Mucosa of descending colon (tissue), 3 donors: ENCODE results near the gene DENND1B. TPM values are rescaled to one million over a fixed set of nuclear protein-coding genes. Genes with fewer than 3 reads are reported as not detected.

ENCODE experiments used
- ATAC-seq: fragments of 200-7000 bp; cut with Tn5 transposase; one replicate; pipeline ENCODE4 v1.9.1; 2020; ENCODE audit warnings: mild to moderate bottlenecking, moderate library complexity
- DNase-seq, 3 donors: peaks; one replicate each; pipeline ENCODE4 v3.0.0-alpha.2; 2020
- H3K36me3 ChIP-seq: fragments of 200-600 bp; one replicate; pipeline ENCODE4 v1.8.0; 2021; ENCODE audit warnings: low read depth, mild to moderate bottlenecking
- H3K4me1 ChIP-seq: fragments of 200-600 bp; one replicate; pipeline ENCODE4 v1.8.0; 2021; ENCODE audit warnings: low read depth, mild to moderate bottlenecking
- H3K4me3 ChIP-seq: fragments of 200-600 bp; one replicate; pipeline ENCODE4 v1.8.0; 2021; ENCODE audit warnings: mild to moderate bottlenecking
- H3K9me3 ChIP-seq: fragments of 200-600 bp; one replicate; pipeline ENCODE4 v1.8.0; 2021; ENCODE audit warnings: mild to moderate bottlenecking
- intact Hi-C, 2 donors: fragments of 100-400 bp; cut with DNase I in 1 of 2; cut with micrococcal nuclease in 1 of 2; formaldehyde crosslinking; loops; one replicate each; pipeline versions ENCODE4 v1.11.0 to v1.11.1; 2022; cut with DNase I, micrococcal nuclease
- total RNA-seq, 3 donors: library from RNA; stranded (reverse); fragmentation: NEBNext Ultra II Directional in 2 of 3; extraction: Animal tissue kit (Norgen Biotek cat#: 25700) in 2 of 3; gene quantifications; one replicate each; pipeline versions ENCODE4 v1.2.1 to v1.2.4, GENCODE V29; 2021 to 2023
- TF ChIP-seq, protein P1 (sequence below): fragments of 200-600 bp; IDR thresholded peaks from one replicate; pipeline ENCODE4 v1.8.0; 2022; ENCODE audit warnings: antibody characterized with exemption, mild to moderate bottlenecking
- donor health status: DM: no; HTN: no; CAD: no; lungs with moderate emphysema.
- donor health status: DM: no; HTN: no; CAD: no.
- donor health status: DM: no; HTN: yes; CAD: no.

The DENND1B gene
- total RNA-seq, 3 donors from 2014 or later: 29.3 to 54.9 (median 32.2) TPM

DNA sequence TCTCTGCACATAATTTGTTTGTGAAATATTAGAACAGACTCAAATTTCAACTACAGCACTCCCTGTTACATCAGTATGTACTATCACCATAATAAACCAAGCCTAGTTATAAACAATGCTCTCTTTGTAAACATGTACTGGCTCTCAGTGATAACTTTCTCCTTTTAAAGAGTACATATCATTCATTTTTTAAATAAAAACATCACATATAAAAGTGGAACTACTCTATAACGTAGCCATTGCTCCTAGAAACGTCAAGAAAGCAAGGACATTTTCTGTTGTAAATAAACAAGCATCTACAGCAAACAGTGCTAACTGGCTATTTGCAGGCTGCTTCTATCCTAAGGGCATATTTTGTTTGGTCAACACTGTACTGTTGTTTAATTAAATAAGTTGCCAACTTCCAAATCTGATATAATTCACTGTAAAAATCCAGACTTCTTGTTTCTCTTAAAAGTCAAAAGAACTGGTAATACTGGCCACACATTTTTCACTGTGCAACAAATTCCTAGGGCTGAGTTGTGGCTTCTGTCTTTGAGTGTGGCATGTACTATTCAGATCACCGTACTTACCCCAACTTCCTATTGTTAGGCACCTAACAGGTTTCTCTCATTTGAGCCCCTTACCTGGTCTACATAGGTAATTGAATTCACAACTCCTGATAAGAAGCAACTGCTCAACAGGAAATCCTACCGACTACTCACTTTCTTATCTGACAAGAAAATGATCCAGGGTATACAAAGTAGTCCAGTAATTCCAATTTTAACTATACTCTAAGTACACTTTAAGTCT, 111.9 kb downstream of the DENND1B start:
- TF ChIP-seq, protein P1, sequence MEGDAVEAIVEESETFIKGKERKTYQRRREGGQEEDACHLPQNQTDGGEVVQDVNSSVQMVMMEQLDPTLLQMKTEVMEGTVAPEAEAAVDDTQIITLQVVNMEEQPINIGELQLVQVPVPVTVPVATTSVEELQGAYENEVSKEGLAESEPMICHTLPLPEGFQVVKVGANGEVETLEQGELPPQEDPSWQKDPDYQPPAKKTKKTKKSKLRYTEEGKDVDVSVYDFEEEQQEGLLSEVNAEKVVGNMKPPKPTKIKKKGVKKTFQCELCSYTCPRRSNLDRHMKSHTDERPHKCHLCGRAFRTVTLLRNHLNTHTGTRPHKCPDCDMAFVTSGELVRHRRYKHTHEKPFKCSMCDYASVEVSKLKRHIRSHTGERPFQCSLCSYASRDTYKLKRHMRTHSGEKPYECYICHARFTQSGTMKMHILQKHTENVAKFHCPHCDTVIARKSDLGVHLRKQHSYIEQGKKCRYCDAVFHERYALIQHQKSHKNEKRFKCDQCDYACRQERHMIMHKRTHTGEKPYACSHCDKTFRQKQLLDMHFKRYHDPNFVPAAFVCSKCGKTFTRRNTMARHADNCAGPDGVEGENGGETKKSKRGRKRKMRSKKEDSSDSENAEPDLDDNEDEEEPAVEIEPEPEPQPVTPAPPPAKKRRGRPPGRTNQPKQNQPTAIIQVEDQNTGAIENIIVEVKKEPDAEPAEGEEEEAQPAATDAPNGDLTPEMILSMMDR: no peak
- Histone ChIP-seq H3K9me3 (no peaks in the 10 kb centered on the region), H3K4me1 (peaks cover 3% of the 10 kb centered on the region), H3K4me3 (no peak overlapping the region), H3K36me3 (no peaks in the 10 kb centered on the region)
- intact Hi-C loops: no loop called here
- no peak for DNase-seq
- peak; percentile 65 for ATAC-seq

DNA sequence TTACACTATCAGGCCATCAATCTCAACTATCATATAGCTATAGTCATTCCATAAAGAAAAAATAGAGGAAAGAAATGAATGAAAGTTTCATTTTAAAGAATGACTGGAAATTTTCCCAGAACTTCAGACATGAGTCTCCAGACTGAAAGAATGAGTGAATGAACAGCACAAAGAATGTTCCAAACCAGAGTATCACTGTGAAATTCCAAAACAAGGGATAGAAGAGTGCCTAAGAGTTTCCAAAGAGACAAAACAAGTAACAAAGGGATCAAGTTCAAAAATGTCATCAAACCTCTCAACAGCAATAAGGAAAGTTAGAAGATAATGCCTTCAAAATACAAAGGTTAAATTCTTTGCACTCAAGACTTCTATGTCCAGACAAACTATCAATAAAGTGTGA, 114.9 kb downstream of the DENND1B start:
- H3K4me3 ChIP-seq: no peak overlapping the region
- TF ChIP-seq, protein P1: no peak

DNA sequence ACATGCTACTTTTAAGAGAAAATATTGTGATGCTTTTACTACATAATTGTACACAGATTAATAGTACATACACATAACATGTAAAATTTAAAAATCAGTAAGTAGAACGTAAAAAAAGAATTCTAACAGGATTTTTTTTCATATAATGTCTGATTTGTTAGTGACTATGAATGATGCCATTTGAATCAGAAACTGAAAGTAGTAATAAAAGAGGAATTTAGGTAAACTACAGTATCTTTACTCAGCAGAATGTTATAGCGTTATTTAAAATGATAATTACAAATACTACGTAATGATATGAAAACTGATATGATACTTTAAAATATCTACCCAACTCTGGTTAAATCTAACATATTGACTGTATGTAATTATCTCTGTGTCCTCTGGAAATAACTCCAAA, 116.1 kb downstream of the DENND1B start:
- ATAC-seq: no peak
- DNase-seq: no peak
- TF ChIP-seq, protein P1: no peak
- Histone ChIP-seq H3K36me3 (no peaks in the 10 kb centered on the region), H3K4me3 (no peak overlapping the region), H3K4me1 (peaks cover 2% of the 10 kb centered on the region), H3K9me3 (no peaks in the 10 kb centered on the region)
- intact Hi-C loops: no loop called here

More for the DNA sequence above, 114.9 kb downstream of the DENND1B start:
- ATAC-seq (no peak), DNase-seq (no peak)
- Histone ChIP-seq H3K4me1 (peaks cover 3% of the 10 kb centered on the region), H3K36me3 (no peaks in the 10 kb centered on the region), H3K9me3 (no peaks in the 10 kb centered on the region)
- intact Hi-C loops: no loop called here

DNA sequence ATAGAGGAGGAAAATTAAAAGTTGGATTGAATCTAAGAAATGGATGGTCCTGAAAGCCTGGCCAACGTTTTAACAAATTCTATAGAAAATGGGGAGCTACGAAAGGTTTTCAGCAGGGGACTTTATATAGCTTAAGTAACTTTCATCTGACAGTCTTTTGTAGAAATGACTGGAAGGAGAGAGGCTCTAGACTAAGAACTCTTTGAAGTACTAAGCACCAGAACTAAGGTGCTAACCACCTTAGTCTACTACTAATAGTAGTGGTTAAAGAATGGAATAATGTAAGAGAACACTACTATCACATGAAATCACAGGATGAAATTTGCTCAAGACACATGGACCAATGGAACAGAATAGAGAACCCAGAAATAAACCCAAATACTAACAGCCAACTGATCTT, 126.1 kb downstream of the DENND1B start:
- TF ChIP-seq, protein P1: no peak
- no peaks in the 10 kb centered on the region for H3K36me3 ChIP-seq
- DNase-seq: no peak
- no peaks in the 10 kb centered on the region for H3K4me1 ChIP-seq
- H3K9me3 ChIP-seq: no peaks in the 10 kb centered on the region
- ATAC-seq: no peak
- H3K4me3 ChIP-seq: no peak overlapping the region
- intact Hi-C loops: no loop called here

DNA sequence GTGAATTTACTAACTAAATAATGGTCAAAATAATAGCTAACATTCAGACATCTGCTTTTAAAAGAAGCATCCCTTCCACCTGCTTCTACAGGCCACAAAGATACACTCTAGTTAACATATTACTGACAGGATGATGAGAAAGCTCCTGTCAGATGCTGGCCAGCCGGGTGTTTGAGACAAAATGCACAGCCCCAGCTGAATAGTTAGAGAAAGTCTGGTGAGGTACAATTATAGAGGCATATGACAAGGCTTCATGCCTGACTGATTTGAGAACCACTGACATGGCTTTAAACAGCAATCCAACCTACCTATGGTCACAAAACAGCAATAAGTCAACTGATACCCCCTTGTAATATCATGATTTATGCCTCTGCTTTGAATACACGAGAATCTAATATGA, 137.0 kb downstream of the DENND1B start:
- intact Hi-C loops: no loop called here
- no peak overlapping the region for H3K4me3 ChIP-seq
- H3K36me3 ChIP-seq: no peaks in the 10 kb centered on the region
- TF ChIP-seq, protein P1: no peak
- H3K9me3 ChIP-seq: peaks cover 6% of the 10 kb centered on the region
- no peaks in the 10 kb centered on the region for H3K4me1 ChIP-seq
- ATAC-seq (no peak), DNase-seq (no peak)
